OCI-LY3 (cell line): ENCODE results near the gene PCNX2.

Experiments used
- EZH2phosphoT487 ChIP-seq: fragments of 200-600 bp; shearing (Covaris generic); IDR thresholded peaks from 2 replicates; pipeline ENCODE4 v1.6.1; 2018; ENCODE audit warnings: antibody characterized with exemption, mixed run types, low read depth
- TF ChIP-seq, protein P1 (sequence below): fragments of 200-600, 300-600 bp; sonication (generic); IDR thresholded peaks from 2 replicates; pipeline ENCODE4 v1.5.1; 2014; ENCODE audit warnings: antibody characterized with exemption, low read length, low read depth

DNA sequence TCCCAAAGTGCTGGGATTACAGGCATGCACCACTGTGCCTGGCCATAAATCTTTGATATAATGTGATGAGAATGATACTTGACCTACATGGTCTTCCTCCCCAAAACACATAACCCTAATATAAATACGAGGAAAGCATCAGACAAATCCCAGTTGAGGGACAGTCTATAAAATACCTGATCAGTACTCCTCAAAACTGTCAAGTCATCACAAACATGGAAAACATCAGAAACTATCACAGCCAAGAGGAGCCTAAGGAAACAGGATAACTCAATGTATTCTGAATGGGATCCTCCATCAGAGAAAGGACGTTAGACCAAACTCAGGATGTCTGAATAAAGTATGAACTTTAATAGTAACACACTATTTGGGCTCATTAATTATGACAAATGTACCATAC is 172.7 kb downstream of the PCNX2 start:
- TF ChIP-seq, protein P1, sequence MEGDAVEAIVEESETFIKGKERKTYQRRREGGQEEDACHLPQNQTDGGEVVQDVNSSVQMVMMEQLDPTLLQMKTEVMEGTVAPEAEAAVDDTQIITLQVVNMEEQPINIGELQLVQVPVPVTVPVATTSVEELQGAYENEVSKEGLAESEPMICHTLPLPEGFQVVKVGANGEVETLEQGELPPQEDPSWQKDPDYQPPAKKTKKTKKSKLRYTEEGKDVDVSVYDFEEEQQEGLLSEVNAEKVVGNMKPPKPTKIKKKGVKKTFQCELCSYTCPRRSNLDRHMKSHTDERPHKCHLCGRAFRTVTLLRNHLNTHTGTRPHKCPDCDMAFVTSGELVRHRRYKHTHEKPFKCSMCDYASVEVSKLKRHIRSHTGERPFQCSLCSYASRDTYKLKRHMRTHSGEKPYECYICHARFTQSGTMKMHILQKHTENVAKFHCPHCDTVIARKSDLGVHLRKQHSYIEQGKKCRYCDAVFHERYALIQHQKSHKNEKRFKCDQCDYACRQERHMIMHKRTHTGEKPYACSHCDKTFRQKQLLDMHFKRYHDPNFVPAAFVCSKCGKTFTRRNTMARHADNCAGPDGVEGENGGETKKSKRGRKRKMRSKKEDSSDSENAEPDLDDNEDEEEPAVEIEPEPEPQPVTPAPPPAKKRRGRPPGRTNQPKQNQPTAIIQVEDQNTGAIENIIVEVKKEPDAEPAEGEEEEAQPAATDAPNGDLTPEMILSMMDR = no peak
- no peak for TF ChIP-seq EZH2phosphoT487
